ENCODE measurements around the gene GNPTAB. TPM values are rescaled to one million over a fixed set of nuclear protein-coding genes. Genes with fewer than 3 reads are reported as not detected.

Gene GNPTAB
- total and polyA plus RNA-seq, 2 of the 4 experiments (the other 2 are of a cell fraction) = 16.0 to 24.2 TPM

DNA sequence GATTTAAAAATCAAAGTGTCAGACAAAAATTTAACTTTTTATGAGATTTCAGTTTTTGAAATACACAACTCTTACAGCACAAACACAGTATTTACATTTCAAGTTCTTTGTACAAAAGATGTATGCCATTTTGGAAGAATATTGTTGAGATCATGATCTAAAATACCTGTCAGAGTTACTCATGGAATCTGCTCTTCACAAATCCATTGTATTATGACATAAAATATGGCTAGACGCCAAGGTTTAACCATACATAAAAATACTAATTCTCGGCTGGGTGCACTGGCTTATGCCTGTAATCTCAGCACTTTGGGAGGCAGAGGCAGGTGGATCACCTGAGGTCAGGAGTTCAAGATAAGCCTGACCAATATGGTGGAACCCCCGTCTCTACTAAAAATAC is 85.3 kb downstream of the GNPTAB start:
- WGBS, 2 experiments (ENCODE audit: extremely low coverage in 2 of 2, insufficient read length in 1 of 2) = no CpG with 5 or more reads among the region's 3 CpGs
- BruUV-seq (replicated peaks) = no TSS peak
- Histone ChIP-seq H3K18ac (ENCODE audit: low read depth, low read length) (no peak overlapping the region), H2BK20ac (ENCODE audit: low read depth, low read length) (no peak overlapping the region), H3K14ac (replicated peaks; ENCODE audit: low read depth, low read length) (no peak overlapping the region), H3K79me1 (ENCODE audit: low read depth in 1 of 2, low read length in 2 of 2) (no peaks in the 10 kb centered on the region), H3K27me3 (ENCODE audit: control insufficient read depth, insufficient read depth, low read length) (no peaks in the 10 kb centered on the region), H3K4me3 (ENCODE audit: insufficient read depth, low read depth, low read length) (no peak overlapping the region), H3K56ac (ENCODE audit: extremely low read depth, insufficient read depth, low read length) (no peak overlapping the region), H3K4me1 (ENCODE audit: control insufficient read depth, insufficient read depth, low read length) (no peaks in the 10 kb centered on the region), H3K23ac (ENCODE audit: low read depth, low read length) (no peak overlapping the region), H3K9me3 (ENCODE audit: control insufficient read depth, insufficient read depth, low read length) (no peaks in the 10 kb centered on the region), H2BK5ac (ENCODE audit: low read depth, low read length, poor library complexity, severe bottlenecking) (no peak overlapping the region), H2AFZ (replicated peaks; ENCODE audit: low read length, poor library complexity) (no peak overlapping the region), H4K20me1 (ENCODE audit: insufficient read depth, low read length) (no peaks in the 10 kb centered on the region), H2AK5ac (ENCODE audit: low read depth, low read length) (no peak overlapping the region), H3K4ac (ENCODE audit: low read depth, low read length) (no peak overlapping the region), H3K36me3 (ENCODE audit: control insufficient read depth, insufficient read depth, low read length) (peaks cover 24% of the 10 kb centered on the region), H2BK15ac (ENCODE audit: low read depth, low read length) (no peak overlapping the region), H4K8ac (ENCODE audit: low read depth in 2 of 2, low read length in 2 of 2) (no peak overlapping the region), H3K9ac (ENCODE audit: low read depth, low read length) (no peak overlapping the region), H3K9me1 (ENCODE audit: insufficient read depth, low read length) (no peaks in the 10 kb centered on the region; the same call in 1 of the 2 replicates), H4K91ac (ENCODE audit: insufficient read depth, low read depth, low read length) (no peak overlapping the region), H4K5ac (ENCODE audit: low read depth, low read length) (no peak overlapping the region), H3K4me2 (ENCODE audit: low read depth, low read length) (no peak overlapping the region), H2BK120ac (ENCODE audit: low read depth, low read length) (no peak overlapping the region), H3K27ac (ENCODE audit: insufficient read depth, low read length) (no peak overlapping the region), H2AK9ac (replicated peaks; ENCODE audit: low read depth, low read length, poor library complexity) (no peak overlapping the region)
- dilution Hi-C loops (cut with HindIII; ENCODE audit: low sequenced_read_pairs, unreplicated experiment) (no loop called here), intact Hi-C loops (cut with micrococcal nuclease) (no loop called here), in situ Hi-C loops (cut with MboI; ENCODE audit: low sequenced_read_pairs) (no loop called here)
- POLR2A ChIA-PET (ENCODE audit: unreplicated experiment) = no interaction called here
- no peak for TF ChIP-seq MAFK (IDR thresholded peaks at IDR 0.05; ENCODE audit: low read depth, low read length)
- no peak for TF ChIP-seq BHLHE40 (IDR thresholded peaks at IDR 0.05; ENCODE audit: low read depth, low read length)
- ATAC-seq (ENCODE audit: low read depth) = no peak
- DNase-seq = no peak
- CTCF ChIA-PET = interaction anchor here (0.6 kb wide), 1 partner anchor 1545 kb away, joined by 3 read pairs; no protein-coding TSS in a partner anchor
